Measurements from ENCODE around the gene ZNF786.
A peak's percentile ranks its signal among the peaks of the same experiment; 100 is the strongest.

GRCh38 chr7:149028346-149029109 lies 62.0 kb downstream of the ZNF786 start, which contains the start of gene PDIA4:
- TF ChIP-seq CTCF (conservative IDR thresholded peaks at IDR 0.05 in 1 of 2, IDR thresholded peaks at IDR 0.05 in 1 of 2; ENCODE audit: low read depth in 1 of 2, low read length in 2 of 2) (peak in 1 of 2 donors; percentile 23), EZH2 (IDR thresholded peaks at IDR 0.05; ENCODE audit: low read length, missing control alignments) (no peak)
